Mammary microvascular endothelial cell (primary cell): ENCODE measurements around the gene DGKK. TPM values are rescaled to one million over a fixed set of nuclear protein-coding genes. Genes with fewer than 3 reads are reported as not detected.

Source experiments
- total RNA-seq: library from RNA; depleted of rRNA; stranded (reverse); fragments of >200 nt; gene quantifications from 2 replicates; pipeline ENCODE4 v1.2.3, GENCODE V29; 2015

DGKK gene, protein sequence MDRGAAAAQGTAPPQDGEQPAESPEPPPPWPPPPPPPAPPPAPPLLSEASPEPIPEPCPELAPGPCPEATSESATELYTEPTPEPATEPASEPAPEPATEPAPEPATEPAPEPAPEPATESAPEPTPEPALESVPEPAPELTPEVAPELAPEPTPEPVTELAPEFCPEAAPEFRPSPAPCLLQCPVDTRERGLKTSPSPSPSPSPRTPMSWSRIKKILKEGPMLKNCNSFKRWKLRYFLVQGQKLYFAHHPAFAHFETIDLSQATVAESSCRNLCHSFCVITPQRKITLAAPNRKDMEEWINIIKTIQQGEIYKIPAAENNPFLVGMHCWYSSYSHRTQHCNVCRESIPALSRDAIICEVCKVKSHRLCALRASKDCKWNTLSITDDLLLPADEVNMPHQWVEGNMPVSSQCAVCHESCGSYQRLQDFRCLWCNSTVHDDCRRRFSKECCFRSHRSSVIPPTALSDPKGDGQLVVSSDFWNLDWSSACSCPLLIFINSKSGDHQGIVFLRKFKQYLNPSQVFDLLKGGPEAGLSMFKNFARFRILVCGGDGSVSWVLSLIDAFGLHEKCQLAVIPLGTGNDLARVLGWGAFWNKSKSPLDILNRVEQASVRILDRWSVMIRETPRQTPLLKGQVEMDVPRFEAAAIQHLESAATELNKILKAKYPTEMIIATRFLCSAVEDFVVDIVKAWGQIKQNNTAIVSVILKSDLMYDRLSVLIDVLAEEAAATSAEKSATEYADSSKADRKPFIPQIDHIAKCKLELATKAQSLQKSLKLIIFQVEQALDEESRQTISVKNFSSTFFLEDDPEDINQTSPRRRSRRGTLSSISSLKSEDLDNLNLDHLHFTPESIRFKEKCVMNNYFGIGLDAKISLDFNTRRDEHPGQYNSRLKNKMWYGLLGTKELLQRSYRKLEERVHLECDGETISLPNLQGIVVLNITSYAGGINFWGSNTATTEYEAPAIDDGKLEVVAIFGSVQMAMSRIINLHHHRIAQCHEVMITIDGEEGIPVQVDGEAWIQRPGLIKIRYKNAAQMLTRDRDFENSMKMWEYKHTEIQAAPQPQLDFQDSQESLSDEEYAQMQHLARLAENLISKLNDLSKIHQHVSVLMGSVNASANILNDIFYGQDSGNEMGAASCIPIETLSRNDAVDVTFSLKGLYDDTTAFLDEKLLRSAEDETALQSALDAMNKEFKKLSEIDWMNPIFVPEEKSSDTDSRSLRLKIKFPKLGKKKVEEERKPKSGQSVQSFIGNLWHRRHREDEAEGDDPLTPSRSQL
- not detected in 2 replicates for total RNA-seq

DNA sequence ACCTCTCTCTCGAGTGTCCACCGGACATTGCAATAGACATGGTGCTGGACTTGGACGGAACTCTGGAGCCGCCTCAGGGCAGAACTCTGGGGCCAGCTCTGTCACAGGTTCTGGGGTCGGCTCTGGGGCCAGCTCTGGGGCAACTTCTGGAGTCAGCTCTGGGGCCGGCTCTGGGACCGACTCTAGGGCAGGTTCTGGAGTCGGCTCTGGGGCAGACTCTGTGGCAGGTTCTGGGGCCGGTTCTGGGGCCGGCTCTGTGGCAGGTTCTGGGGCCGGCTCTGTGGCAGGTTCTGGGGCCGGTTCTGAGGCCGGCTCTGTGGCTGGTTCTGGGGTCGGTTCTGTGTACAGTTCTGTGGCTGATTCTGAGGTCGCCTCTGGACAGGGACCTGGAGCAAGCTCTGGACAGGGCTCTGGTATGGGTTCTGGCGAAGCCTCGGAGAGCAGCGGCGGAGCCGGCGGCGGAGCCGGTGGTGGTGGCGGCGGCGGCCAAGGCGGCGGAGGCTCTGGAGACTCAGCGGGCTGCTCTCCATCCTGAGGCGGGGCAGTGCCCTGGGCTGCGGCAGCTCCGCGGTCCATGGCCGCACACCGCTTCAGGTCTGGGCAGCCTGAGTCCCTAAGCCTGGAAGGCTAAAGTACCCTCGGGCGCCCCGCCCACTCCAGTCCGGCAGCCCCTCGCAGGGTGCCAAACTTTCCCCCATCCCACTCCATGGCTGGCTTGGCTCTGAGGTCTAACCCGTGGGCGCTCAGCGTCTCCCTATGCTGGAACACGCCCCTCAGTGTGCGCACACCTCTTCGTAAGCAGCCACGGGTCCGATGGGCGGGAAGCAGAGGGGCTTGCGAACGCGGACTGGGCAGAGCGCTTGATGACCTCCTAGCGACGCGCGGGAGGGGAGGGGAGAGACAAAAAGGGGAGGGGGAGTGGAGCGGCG is at the start of gene DGKK:
Gene DGKK, minus strand, starts transcription at position 723 of the 929 bp plus-strand sequence. Its CDS starts 147 bp downstream, at position 576.

